Breast epithelium (tissue), 3 donors: ENCODE data around the gene SPAG6.

Source experiments
- CTCF ChIP-seq, 3 donors: fragments of 450-650 bp; IDR thresholded peaks; one replicate each; pipeline ENCODE4 v1.5.1; 2016 to 2017; ENCODE audit warnings: antibody characterized with exemption in 3 of 3, mild to moderate bottlenecking in 3 of 3, moderate library complexity in 3 of 3
- POLR2A ChIP-seq: fragments of 450-650 bp; IDR thresholded peaks from one replicate; pipeline ENCODE4 v1.6.1; 2016; ENCODE audit warnings: antibody characterized with exemption, mild to moderate bottlenecking, moderate library complexity
- POLR2AphosphoS5 ChIP-seq, 3 donors: sonication (generic); formaldehyde crosslinking; IDR thresholded peaks; one replicate each; pipeline ENCODE4 v1.6.1; 2017; ENCODE audit warnings: antibody characterized with exemption in 3 of 3

GRCh38 chr10:22363305-22363704 is 18.0 kb downstream of the SPAG6 start:
- TF ChIP-seq CTCF (IDR thresholded peaks at IDR 0.05) (no peak), POLR2A (no peak), POLR2AphosphoS5 (IDR thresholded peaks at IDR 0.05) (no peak)
